CD4-positive, alpha-beta T cell (primary cell): ENCODE results near the gene PRKD2. TPM values are rescaled to one million over a fixed set of nuclear protein-coding genes. Genes with fewer than 3 reads are reported as not detected.
"Not testable (repeated sequence)": the region's sequence is repeated elsewhere in the genome, so short reads cannot be mapped to it uniquely, and the experiment has no call there.

ENCODE experiments used
- ATAC-seq: fragments of 200-7000 bp; cut with Tn5 transposase; one replicate; pipeline ENCODE4 v1.10.0; 2022; ENCODE audit warnings: mild to moderate bottlenecking; ENCODE audit not compliant: poor library complexity
- CTCF ChIA-PET: fragments of 350-600 bp; sonication (Branson Sonifier 250); formaldehyde crosslinking; loops from one replicate; lab custom pipeline; 2021; ENCODE audit warnings: antibody characterized with exemption, inconsistent platforms; lab: Charles Lee
- POLR2A ChIA-PET: fragments of 350-600 bp; sonication (Branson Sonifier 250); formaldehyde crosslinking; loops from one replicate; lab custom pipeline; 2021; ENCODE audit warnings: antibody characterized with exemption, inconsistent platforms; lab: Charles Lee
- DNase-seq, 14 experiments: peaks; one replicate each; pipeline ENCODE4 v3.0.0-alpha.2; 2013 to 2020; ENCODE audit warnings: mixed read lengths in 2 of 14
- H3K27ac ChIP-seq, 2 donors: one replicate each; pipeline versions ENCODE4 v1.5.1 to v1.7.0; 2013; ENCODE audit warnings: low read length in 2 of 2, low read depth in 1 of 2, mild to moderate bottlenecking in 1 of 2
- H3K27me3 ChIP-seq, 2 experiments: 1 replicate in 1 of 2; 2 replicates in 1 of 2; pipeline versions ENCODE4 v1.6.1 to v1.7.0; 2013; ENCODE audit warnings: low read length in 2 of 2, control low read depth in 1 of 2, mild to moderate bottlenecking in 1 of 2, moderate library complexity in 1 of 2; ENCODE audit not compliant: insufficient read depth in 2 of 2, control insufficient read depth in 1 of 2
- H3K36me3 ChIP-seq: one replicate; pipeline ENCODE4 v1.6.1; 2013; ENCODE audit warnings: low read length, control low read depth; ENCODE audit not compliant: insufficient read depth
- H3K4me1 ChIP-seq: one replicate; pipeline ENCODE4 v1.6.1; 2013; ENCODE audit warnings: low read length, control low read depth; ENCODE audit not compliant: insufficient read depth
- H3K4me3 ChIP-seq: one replicate; pipeline ENCODE4 v1.5.1; 2013; ENCODE audit warnings: mild to moderate bottlenecking, low read length, moderate library complexity
- H3K9me3 ChIP-seq, 2 experiments: 1 replicate in 1 of 2; 2 replicates in 1 of 2; pipeline versions ENCODE4 v1.6.1 to v1.7.0; 2013; ENCODE audit warnings: low read length in 2 of 2, mild to moderate bottlenecking in 2 of 2, control low read depth in 1 of 2, moderate library complexity in 1 of 2; ENCODE audit not compliant: control insufficient read depth in 1 of 2, insufficient read depth in 1 of 2
- H3K27ac Mint-ChIP-seq: one replicate; pipeline ENCODE4 v1.8.0; 2020; ENCODE audit warnings: mixed read lengths
- H3K27me3 Mint-ChIP-seq: one replicate; pipeline ENCODE4 v1.8.0; 2021; ENCODE audit warnings: mixed read lengths
- H3K36me3 Mint-ChIP-seq: one replicate; pipeline ENCODE4 v1.8.0; 2021; ENCODE audit warnings: low read depth, mixed read lengths
- H3K4me1 Mint-ChIP-seq: one replicate; pipeline ENCODE4 v1.8.0; 2021; ENCODE audit warnings: low read depth, mixed read lengths
- H3K4me3 Mint-ChIP-seq: one replicate; pipeline ENCODE4 v1.8.0; 2020; ENCODE audit warnings: mild to moderate bottlenecking, mixed read lengths
- H3K9me3 Mint-ChIP-seq: one replicate; pipeline ENCODE4 v1.8.0; 2020; ENCODE audit warnings: mixed read lengths
- intact Hi-C, 2 experiments: fragments of 100-400 bp; cut with DNase I in 1 of 2; cut with micrococcal nuclease in 1 of 2; formaldehyde crosslinking; loops; one replicate each; pipeline versions ENCODE4 v1.15.1 to v1.9.0; 2023 to 2025; cut with DNase I, micrococcal nuclease
- total RNA-seq, 174 experiments: library from RNA in 2 of 174; stranded (reverse) in 2 of 174; gene quantifications; one replicate each; pipeline ENCODE4 v1.2.3 and lab custom pipeline; 2021 to 2026
- TF ChIP-seq, protein P1 (sequence below): fragments of 200-600 bp; IDR thresholded peaks from one replicate; pipeline ENCODE4 v1.8.0; 2022; ENCODE audit warnings: antibody characterized with exemption, mild to moderate bottlenecking

PRKD2 gene
- total RNA-seq, 2 experiments from 2014 or later, result 105 to 113 TPM

GRCh38 chr19:46631481-46631880 is 85.4 kb downstream of the PRKD2 start:
- Mint-ChIP-seq H3K9me3 (no peaks in the 10 kb centered on the region), H3K27me3 (no peaks in the 10 kb centered on the region), H3K4me1 (peaks cover 25% of the 10 kb centered on the region), H3K27ac (no peak overlapping the region), H3K36me3 (no peaks in the 10 kb centered on the region), H3K4me3 (no peak overlapping the region)
- no peak for DNase-seq
- Histone ChIP-seq H3K36me3 (no peaks in the 10 kb centered on the region), H3K27me3 (no peaks in the 10 kb centered on the region), H3K27ac (no peak overlapping the region), H3K4me1 (peaks cover 33% of the 10 kb centered on the region), H3K4me3 (no peak overlapping the region), H3K9me3 (no peaks in the 10 kb centered on the region)
- TF ChIP-seq, protein P1, sequence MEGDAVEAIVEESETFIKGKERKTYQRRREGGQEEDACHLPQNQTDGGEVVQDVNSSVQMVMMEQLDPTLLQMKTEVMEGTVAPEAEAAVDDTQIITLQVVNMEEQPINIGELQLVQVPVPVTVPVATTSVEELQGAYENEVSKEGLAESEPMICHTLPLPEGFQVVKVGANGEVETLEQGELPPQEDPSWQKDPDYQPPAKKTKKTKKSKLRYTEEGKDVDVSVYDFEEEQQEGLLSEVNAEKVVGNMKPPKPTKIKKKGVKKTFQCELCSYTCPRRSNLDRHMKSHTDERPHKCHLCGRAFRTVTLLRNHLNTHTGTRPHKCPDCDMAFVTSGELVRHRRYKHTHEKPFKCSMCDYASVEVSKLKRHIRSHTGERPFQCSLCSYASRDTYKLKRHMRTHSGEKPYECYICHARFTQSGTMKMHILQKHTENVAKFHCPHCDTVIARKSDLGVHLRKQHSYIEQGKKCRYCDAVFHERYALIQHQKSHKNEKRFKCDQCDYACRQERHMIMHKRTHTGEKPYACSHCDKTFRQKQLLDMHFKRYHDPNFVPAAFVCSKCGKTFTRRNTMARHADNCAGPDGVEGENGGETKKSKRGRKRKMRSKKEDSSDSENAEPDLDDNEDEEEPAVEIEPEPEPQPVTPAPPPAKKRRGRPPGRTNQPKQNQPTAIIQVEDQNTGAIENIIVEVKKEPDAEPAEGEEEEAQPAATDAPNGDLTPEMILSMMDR, result no peak
- no peak for ATAC-seq
- intact Hi-C loops, result no loop called here
- ChIA-PET CTCF (interaction anchor here (1.3 to 4.0 kb wide), 4 partner anchors 10 to 30 kb away, joined by 3 to 16 read pairs (median 10); partner anchors contain the start of gene CALM3), POLR2A (interaction anchor here (2.4 kb wide), 1 partner anchor 30 kb away, joined by 6 read pairs; the partner anchor contains the start of gene CALM3)

DNA sequence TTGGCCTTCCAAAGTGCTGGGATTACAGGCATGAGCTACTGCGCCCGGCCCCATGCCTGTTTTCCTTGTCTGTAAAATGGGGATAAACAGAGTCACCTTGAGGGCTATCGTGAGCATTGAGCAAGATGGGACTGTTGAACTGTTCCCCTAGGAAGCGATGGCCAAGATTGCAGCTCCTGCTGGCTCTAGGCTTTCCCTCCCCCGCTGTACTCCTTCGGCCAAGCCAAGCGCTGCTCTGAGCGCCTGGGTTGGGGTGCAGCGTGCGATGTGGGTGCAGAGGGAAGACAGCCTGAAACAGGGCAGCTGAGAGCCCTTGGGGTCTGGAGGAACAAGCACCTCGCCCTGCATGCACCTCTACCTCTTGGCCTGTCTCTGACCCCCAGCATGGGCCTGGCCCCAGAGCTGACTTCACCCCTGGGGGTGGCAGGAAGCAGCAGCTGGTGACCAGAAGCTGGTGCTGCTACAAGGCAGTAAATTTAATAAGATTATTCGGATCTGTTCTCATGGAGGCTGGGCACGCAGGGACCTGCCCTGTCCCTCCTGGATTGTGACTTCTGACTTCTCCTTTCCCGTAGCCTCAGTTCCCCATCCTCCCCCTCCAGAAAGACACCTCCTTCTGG is 86.2 kb downstream of the PRKD2 start:
- intact Hi-C loops, result no loop called here
- Mint-ChIP-seq H3K9me3 (no peaks in the 10 kb centered on the region), H3K27ac (no peak overlapping the region), H3K4me1 (peaks cover 25% of the 10 kb centered on the region), H3K27me3 (no peaks in the 10 kb centered on the region), H3K36me3 (no peaks in the 10 kb centered on the region), H3K4me3 (no peak overlapping the region)
- CTCF ChIA-PET, result interaction anchor here (3.0 to 4.0 kb wide), 3 partner anchors 17 to 31 kb away, joined by 10 to 16 read pairs (median 10); partner anchors contain the start of gene CALM3
- POLR2A ChIA-PET, result interaction anchor here (2.4 kb wide), 1 partner anchor 29 kb away, joined by 6 read pairs; the partner anchor contains the start of gene CALM3
- Histone ChIP-seq H3K27me3 (no peaks in the 10 kb centered on the region), H3K36me3 (no peaks in the 10 kb centered on the region), H3K4me1 (peaks cover 29% of the 10 kb centered on the region), H3K27ac (no peak overlapping the region), H3K4me3 (no peak overlapping the region), H3K9me3 (no peaks in the 10 kb centered on the region)
- TF ChIP-seq, protein P1, result no peak
- ATAC-seq (no peak), DNase-seq (no peak)

DNA sequence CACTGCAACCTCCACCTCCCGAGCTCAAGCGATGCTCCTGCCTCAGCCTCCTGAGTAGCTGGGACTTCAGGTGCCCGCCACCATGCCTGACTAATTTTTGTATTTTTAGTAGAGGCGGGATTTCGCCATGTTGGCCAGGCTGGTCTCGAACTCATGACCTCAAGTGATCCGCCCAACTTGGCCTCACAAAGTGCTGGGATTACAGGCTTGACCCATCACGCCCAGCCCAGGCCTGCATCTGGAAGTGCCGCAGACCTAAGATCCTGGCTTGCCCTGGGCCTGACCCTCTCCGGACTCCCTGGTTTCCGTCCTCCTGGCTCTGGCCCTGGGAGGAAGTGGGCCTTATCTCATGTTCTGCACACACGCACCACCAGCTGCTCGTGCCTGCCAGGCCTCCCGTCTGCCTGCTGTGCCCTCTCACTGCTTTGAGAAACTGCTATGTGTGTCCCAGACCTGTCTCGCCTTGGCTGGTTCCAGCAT is 87.3 kb downstream of the PRKD2 start:
- TF ChIP-seq, protein P1, result no peak
- H3K4me1 Mint-ChIP-seq, result peaks cover 29% of the 10 kb centered on the region
- no peaks in the 10 kb centered on the region for H3K27me3 Mint-ChIP-seq
- Histone ChIP-seq H3K27me3 (no peaks in the 10 kb centered on the region), H3K9me3 (no peaks in the 10 kb centered on the region), H3K36me3 (no peaks in the 10 kb centered on the region), H3K4me3 (no peak overlapping the region), H3K4me1 (peaks cover 32% of the 10 kb centered on the region), H3K27ac (no peak overlapping the region)
- no peak for ATAC-seq
- DNase-seq, result peak in 1 of 14 experiments; percentile 30
- ChIA-PET CTCF (interaction anchor here (2.0 to 3.0 kb wide), 2 partner anchors 10 to 32 kb away, joined by 5 to 10 read pairs; no protein-coding TSS in a partner anchor), POLR2A (interaction anchor here (0.8 to 1.0 kb wide), 2 partner anchors 10 to 13 kb away, joined by 3 to 4 read pairs; no protein-coding TSS in a partner anchor)
- intact Hi-C loops, result no loop called here
- no peaks in the 10 kb centered on the region for H3K36me3 Mint-ChIP-seq
- H3K4me3 Mint-ChIP-seq, result no peak overlapping the region
- H3K9me3 Mint-ChIP-seq, result no peaks in the 10 kb centered on the region
- no peak overlapping the region for H3K27ac Mint-ChIP-seq

- H3K9me3 Mint-ChIP-seq, H3K4me3 ChIP-seq, H3K36me3 Mint-ChIP-seq, H3K4me3 Mint-ChIP-seq, ATAC-seq, H3K9me3 ChIP-seq, H3K27ac Mint-ChIP-seq, DNase-seq, intact Hi-C loops, H3K27ac ChIP-seq, H3K36me3 ChIP-seq, H3K27me3 ChIP-seq, H3K27me3 Mint-ChIP-seq: not testable (repeated sequence)
- ChIA-PET POLR2A (interaction anchor here (0.8 to 1.5 kb wide), 3 partner anchors 9 to 19 kb away, joined by 3 to 4 read pairs (median 3); no protein-coding TSS in a partner anchor), CTCF (interaction anchor here (2.0 kb wide), 1 partner anchor 9 kb away, joined by 5 read pairs; no protein-coding TSS in a partner anchor)
- H3K4me1 Mint-ChIP-seq, result peaks cover 30% of the 10 kb centered on the region
- peaks cover 34% of the 10 kb centered on the region for H3K4me1 ChIP-seq
These were observed 87.9 kb downstream of the PRKD2 start for GRCh38 chr19:46628970-46629369.
